Spleen (tissue), 7 donors: ENCODE data around the gene INS.
"Not testable (repeated sequence)": the region's sequence is repeated elsewhere in the genome, so short reads cannot be mapped to it uniquely, and the experiment has no call there.

ENCODE experiments used
- POLR2A ChIP-seq, 3 donors: fragments of 450-650 bp; IDR thresholded peaks; one replicate each; pipeline ENCODE4 v1.5.1; 2017; ENCODE audit warnings: antibody characterized with exemption in 3 of 3, mild to moderate bottlenecking in 1 of 3
- POLR2AphosphoS5 ChIP-seq, 3 donors: sonication (generic); formaldehyde crosslinking; IDR thresholded peaks; one replicate each; pipeline ENCODE4 v1.5.1; 2017; ENCODE audit warnings: antibody characterized with exemption in 3 of 3
- TF ChIP-seq, protein P1 (sequence below), 11 experiments: fragments of 200-600 bp in 7 of 11; fragments of 450-650 bp in 4 of 11; sonication (generic) in 4 of 11; IDR thresholded peaks in 8 of 11; conservative IDR thresholded peaks in 3 of 11; 1 replicate in 7 of 11; 2 replicates in 4 of 11; pipeline versions ENCODE4 v1.4.0 to v1.8.0; 2016 to 2021; ENCODE audit warnings: antibody characterized with exemption in 11 of 11, inconsistent platforms in 4 of 11, mild to moderate bottlenecking in 1 of 11
- donor health status: DM: no; HTN: no; CAD: no; lungs with moderate emphysema.
- donor health status: DM: no; HTN: no; CAD: no.
- donor health status: DM: no; HTN: no; CAD: no.

- TF ChIP-seq, protein P1, sequence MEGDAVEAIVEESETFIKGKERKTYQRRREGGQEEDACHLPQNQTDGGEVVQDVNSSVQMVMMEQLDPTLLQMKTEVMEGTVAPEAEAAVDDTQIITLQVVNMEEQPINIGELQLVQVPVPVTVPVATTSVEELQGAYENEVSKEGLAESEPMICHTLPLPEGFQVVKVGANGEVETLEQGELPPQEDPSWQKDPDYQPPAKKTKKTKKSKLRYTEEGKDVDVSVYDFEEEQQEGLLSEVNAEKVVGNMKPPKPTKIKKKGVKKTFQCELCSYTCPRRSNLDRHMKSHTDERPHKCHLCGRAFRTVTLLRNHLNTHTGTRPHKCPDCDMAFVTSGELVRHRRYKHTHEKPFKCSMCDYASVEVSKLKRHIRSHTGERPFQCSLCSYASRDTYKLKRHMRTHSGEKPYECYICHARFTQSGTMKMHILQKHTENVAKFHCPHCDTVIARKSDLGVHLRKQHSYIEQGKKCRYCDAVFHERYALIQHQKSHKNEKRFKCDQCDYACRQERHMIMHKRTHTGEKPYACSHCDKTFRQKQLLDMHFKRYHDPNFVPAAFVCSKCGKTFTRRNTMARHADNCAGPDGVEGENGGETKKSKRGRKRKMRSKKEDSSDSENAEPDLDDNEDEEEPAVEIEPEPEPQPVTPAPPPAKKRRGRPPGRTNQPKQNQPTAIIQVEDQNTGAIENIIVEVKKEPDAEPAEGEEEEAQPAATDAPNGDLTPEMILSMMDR (IDR thresholded peaks at IDR 0.05 in 8 of 11, conservative IDR thresholded peaks at IDR 0.05 in 3 of 11), result not testable (repeated sequence)
- not testable (repeated sequence) for TF ChIP-seq POLR2A, POLR2AphosphoS5 (IDR thresholded peaks at IDR 0.05)
Measured at GRCh38 chr11:2193888-2194595, 33.0 kb upstream of the INS start.
